Brain microvascular endothelial cell (primary cell): ENCODE results near the gene SYT17.

Experiments used
- DNase-seq: peaks from one replicate; pipeline ENCODE4 v3.0.0-alpha.2; 2020
- H3K27ac ChIP-seq: fragments of 250-450 bp; sonication (Bioruptor Pico); 2 replicates; pipeline ENCODE4 v1.5.1; 2020; ENCODE audit warnings: mild to moderate bottlenecking, moderate library complexity
- H3K27me3 ChIP-seq: fragments of 250-450 bp; sonication (Bioruptor Pico); replicated peaks from 2 replicates; pipeline ENCODE4 v1.5.1; 2020; ENCODE audit warnings: mild to moderate bottlenecking
- H3K36me3 ChIP-seq: fragments of 250-450 bp; sonication (Bioruptor Pico); replicated peaks from 2 replicates; pipeline ENCODE4 v1.5.1; 2020; ENCODE audit warnings: mild to moderate bottlenecking
- H3K4me3 ChIP-seq: 2 replicates; pipeline ENCODE4 v1.5.1; 2011; ENCODE audit warnings: low read depth, mild to moderate bottlenecking, control low read depth, low read length, moderate library complexity
- in situ Hi-C: cut with HindIII; loops from 2 replicates; pipeline ENCODE4 v1.10.0; 2017; ENCODE audit warnings: low sequenced_read_pairs, low pct_ligation_motif_present
- TF ChIP-seq, protein P1 (sequence below): IDR thresholded peaks from 2 replicates; pipeline ENCODE4 v1.5.1; 2011; ENCODE audit warnings: low read depth, mild to moderate bottlenecking, moderate library complexity, low read length, control low read depth, inconsistent platforms; ENCODE audit errors: missing control alignments

The SYT17 gene

DNA sequence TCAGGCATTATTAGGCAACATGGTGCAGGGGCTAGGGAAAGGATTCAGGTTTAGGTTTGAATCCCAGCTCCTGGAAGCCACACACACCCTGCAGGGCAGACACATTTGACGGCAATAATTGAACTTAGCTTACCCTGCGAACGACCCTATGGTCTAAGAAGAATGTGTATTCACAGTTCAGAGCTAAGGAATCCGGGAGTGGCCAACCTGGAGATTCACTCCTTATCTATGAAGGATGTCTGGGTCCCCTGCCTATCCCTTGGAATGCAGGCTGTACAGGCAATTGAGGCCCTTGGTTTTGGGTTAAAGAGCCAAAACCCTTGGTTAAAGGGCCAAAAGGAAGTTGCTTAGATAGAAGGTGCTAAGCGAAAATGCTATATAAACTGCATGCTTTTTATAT is 2.9 kb upstream of the SYT17 start:
- Histone ChIP-seq H3K27ac (no peak overlapping the region), H3K27me3 (peaks cover 14% of the 10 kb centered on the region), H3K36me3 (no peaks in the 10 kb centered on the region), H3K4me3 (no peak overlapping the region)
- DNase-seq = peak; percentile 9
- in situ Hi-C loops = no loop called here
- TF ChIP-seq, protein P1, sequence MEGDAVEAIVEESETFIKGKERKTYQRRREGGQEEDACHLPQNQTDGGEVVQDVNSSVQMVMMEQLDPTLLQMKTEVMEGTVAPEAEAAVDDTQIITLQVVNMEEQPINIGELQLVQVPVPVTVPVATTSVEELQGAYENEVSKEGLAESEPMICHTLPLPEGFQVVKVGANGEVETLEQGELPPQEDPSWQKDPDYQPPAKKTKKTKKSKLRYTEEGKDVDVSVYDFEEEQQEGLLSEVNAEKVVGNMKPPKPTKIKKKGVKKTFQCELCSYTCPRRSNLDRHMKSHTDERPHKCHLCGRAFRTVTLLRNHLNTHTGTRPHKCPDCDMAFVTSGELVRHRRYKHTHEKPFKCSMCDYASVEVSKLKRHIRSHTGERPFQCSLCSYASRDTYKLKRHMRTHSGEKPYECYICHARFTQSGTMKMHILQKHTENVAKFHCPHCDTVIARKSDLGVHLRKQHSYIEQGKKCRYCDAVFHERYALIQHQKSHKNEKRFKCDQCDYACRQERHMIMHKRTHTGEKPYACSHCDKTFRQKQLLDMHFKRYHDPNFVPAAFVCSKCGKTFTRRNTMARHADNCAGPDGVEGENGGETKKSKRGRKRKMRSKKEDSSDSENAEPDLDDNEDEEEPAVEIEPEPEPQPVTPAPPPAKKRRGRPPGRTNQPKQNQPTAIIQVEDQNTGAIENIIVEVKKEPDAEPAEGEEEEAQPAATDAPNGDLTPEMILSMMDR = no peak

DNA sequence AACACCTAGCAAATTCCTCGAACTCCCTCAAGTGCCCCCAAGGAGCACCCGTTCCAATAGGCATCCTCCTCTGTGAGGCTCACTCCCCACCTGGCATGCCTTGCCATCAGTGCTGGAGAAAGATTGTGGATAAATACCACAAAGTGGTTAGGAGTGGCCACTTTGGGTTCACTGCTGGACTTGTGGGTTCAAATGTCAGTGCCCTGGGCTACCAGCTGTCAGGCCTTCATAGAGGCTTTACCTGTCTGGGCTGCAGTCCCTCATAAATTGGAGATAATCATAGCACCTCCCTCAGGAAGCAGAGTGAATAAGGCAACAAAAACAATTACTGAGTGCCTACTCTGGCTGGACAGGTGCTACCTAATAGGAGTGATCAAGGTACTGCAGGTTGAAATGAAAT is 1.5 kb upstream of the SYT17 start:
- H3K27me3 ChIP-seq = peaks cover 14% of the 10 kb centered on the region
- H3K4me3 ChIP-seq = no peak overlapping the region
- H3K27ac ChIP-seq = no peak overlapping the region
- DNase-seq = no peak
- in situ Hi-C loops = no loop called here
- H3K36me3 ChIP-seq = no peaks in the 10 kb centered on the region
- TF ChIP-seq, protein P1 = no peak

DNA sequence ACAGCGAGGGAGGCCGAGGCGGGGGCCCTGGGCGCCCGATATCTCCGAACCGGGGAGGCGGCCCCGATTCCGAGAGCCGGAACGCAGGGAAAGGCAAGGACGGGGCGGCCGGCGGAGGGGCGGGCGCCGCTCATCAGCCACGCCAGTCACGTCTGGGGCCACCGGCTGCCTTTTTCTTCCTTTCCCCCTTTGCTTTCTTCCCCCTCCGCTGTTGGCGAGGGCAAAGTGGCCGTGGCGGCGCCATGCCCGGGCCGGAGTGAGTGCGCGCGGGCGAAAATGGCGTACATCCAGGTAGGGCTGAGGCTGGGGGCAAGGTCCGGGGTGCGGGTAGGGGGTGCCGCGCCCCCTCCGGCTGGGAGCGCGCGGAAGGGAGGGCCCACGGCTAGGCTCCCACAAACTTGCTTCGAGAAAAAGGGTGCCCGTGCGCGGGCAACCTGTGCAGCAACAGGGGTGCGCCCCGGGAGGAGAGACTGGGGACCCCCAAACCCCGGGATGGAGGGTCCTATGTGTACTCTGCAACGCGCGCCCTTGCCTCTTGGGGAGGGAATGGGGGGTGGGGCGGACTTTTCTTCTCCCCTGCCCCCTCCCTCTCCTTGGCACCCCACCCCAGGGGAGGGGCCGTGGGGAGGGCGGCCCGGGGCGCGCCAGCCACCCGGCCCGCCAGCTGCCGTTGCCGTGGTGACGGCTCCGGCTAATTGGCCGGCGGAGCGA is 486 bp downstream of the SYT17 start:
- in situ Hi-C loops = no loop called here
- Histone ChIP-seq H3K27me3 (peaks cover 14% of the 10 kb centered on the region), H3K27ac (no peak overlapping the region), H3K36me3 (no peaks in the 10 kb centered on the region), H3K4me3 (peak overlapping the region; percentile 43)
- TF ChIP-seq, protein P1 = no peak
- no peak for DNase-seq

DNA sequence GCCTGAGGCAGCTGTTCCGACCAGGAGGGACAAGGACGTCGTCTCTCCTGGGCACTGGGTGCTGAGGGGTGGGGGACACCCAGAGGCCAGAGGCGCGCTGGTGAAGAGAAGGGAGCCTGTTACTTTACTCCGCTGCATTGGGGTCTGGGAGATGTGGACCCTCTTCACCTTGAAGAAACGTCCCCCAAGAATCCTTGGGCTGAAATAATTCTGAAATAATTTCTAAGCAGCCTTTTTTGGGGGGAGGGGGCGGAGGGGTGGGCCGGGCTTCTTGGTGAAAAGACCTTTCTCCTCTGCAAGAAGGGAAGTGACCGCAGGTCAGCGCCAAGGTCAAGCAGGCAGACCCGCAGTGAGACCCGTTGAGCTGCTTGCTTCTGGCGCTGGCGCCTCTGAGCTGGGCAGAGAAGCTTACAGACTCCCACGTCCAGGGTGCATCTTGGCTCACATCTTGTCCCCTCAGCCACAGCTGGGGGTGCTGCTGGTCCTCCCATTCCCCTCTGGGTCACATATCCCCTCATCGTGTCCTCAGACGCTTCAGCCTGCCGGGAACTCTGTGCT is 1.1 kb downstream of the SYT17 start:
- TF ChIP-seq, protein P1 = no peak
- in situ Hi-C loops = no loop called here

DNA sequence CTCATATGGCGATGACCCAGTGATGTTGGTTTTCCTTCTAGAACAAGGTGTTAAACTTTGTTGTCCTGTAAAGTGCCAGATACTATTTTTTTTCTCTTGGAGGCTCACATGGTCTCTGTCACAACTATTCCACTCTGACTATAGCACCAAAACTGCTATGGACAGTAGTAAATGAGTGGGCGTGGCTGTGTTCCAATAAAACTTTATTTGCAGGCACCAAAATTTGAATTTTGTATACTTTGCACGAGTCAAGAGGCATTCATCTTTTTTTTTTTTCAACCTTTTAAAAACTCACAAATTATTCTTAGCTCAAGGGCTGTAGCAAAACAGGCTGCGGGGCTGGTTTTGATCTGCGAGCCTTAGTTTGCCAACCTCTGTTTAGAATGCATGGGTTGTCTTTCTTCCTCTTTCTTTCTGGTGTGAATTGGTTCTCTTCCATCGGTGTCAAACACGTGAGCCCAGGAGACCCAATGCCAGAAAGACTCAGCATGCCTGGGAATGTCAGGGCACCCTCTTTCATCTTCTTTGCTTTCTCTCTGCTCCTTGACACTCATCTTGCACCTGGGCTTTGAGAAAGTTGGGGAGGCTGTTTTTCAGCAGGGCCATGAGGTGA is 2.1 kb downstream of the SYT17 start:
- Histone ChIP-seq H3K36me3 (no peaks in the 10 kb centered on the region), H3K27me3 (peaks cover 14% of the 10 kb centered on the region), H3K4me3 (no peak overlapping the region), H3K27ac (no peak overlapping the region)
- no peak for DNase-seq
- TF ChIP-seq, protein P1 = no peak
- in situ Hi-C loops = no loop called here

More for the DNA sequence above, 1.1 kb downstream of the SYT17 start:
- Histone ChIP-seq H3K36me3 (no peaks in the 10 kb centered on the region), H3K27me3 (peaks cover 14% of the 10 kb centered on the region), H3K27ac (no peak overlapping the region), H3K4me3 (no peak overlapping the region)
- DNase-seq = no peak
